HepG2 (cell line): ENCODE results near the gene CDK12. TPM values are rescaled to one million over a fixed set of nuclear protein-coding genes. Genes with fewer than 3 reads are reported as not detected.

Experiments used
- ATAC-seq: fragments of 200-7000 bp; cut with Tn5 transposase; 3 replicates; pipeline ENCODE4 v1.9.1; 2020; ENCODE audit warnings: mild to moderate bottlenecking, moderate library complexity
- BruUV-seq: library from RNA; stranded (reverse); fragments of 400-500 nt; replicated peaks from 2 replicates; lab custom pipeline; 2021; lab: Mats Ljungman, UMichigan
- CTCF ChIA-PET: fragments of 300-600 bp; formaldehyde crosslinking; extraction: SDS; loops from one replicate; lab custom pipeline; 2021; ENCODE audit warnings: low total read pairs, inconsistent platforms, low intra/inter-chr PET ratio; lab: Yijun Ruan, JAX
- POLR2A ChIA-PET: fragments of 350-600 bp; sonication (Branson Sonifier 250); formaldehyde crosslinking; loops from one replicate; lab custom pipeline; 2020; ENCODE audit warnings: antibody characterized with exemption, inconsistent platforms; lab: Yijun Ruan, JAX
- DNase-seq: peaks from one replicate; pipeline ENCODE4 v3.0.0-alpha.2; 2015; ENCODE audit warnings: low spot score
- FAIRE-seq: peaks from 3 replicates; lab custom pipeline; 2011; peaks lifted over from hg19 to GRCh38; lab: Jason Lieb, UNC
- H2AFZ ChIP-seq: one replicate; pipeline ENCODE4 v1.6.1; 2011; ENCODE audit warnings: low read length, inconsistent platforms
- H3K27ac ChIP-seq: fragments of 300-600 bp; 3 replicates; pipeline ENCODE4 v1.8.0; 2011; ENCODE audit warnings: mixed run types, mild to moderate bottlenecking, mixed read lengths, low read length, inconsistent platforms; ENCODE audit not compliant: insufficient read depth; ENCODE audit errors: extremely low read length
- H3K27me3 ChIP-seq, 2 experiments: fragments of 200-600 bp in 1 of 2; 2 replicates in 1 of 2; 3 replicates in 1 of 2; pipeline versions ENCODE4 v1.6.0 to v1.8.0; 2011; ENCODE audit warnings: low read length in 2 of 2, mild to moderate bottlenecking in 2 of 2, moderate library complexity in 2 of 2, inconsistent platforms in 1 of 2; ENCODE audit not compliant: insufficient read depth in 2 of 2, control insufficient read depth in 1 of 2
- H3K36me3 ChIP-seq, 2 experiments: fragments of 200-600 bp in 1 of 2; replicated peaks in 1 of 2; 2 replicates in 1 of 2; 3 replicates in 1 of 2; pipeline versions ENCODE4 v1.5.1 to v1.8.0; 2011; ENCODE audit warnings: low read length in 2 of 2, inconsistent platforms in 1 of 2; ENCODE audit not compliant: insufficient read depth in 2 of 2, control insufficient read depth in 1 of 2
- H3K4me1 ChIP-seq: 2 replicates; pipeline ENCODE4 v1.5.1; 2012; ENCODE audit warnings: low read length, inconsistent platforms; ENCODE audit not compliant: insufficient read depth
- H3K4me2 ChIP-seq: 2 replicates; pipeline ENCODE4 v1.6.0; 2011; ENCODE audit warnings: low read depth, low read length, inconsistent platforms
- H3K4me3 ChIP-seq, 3 experiments: fragments of 200-600 bp in 1 of 3; sonication (generic), shearing (Covaris generic) in 1 of 3; replicated peaks in 1 of 3; 2 replicates each; pipeline ENCODE4 v1.5.1; 2011 to 2016; ENCODE audit warnings: low read length in 3 of 3, inconsistent platforms in 2 of 3, low read depth in 2 of 3, mild to moderate bottlenecking in 2 of 3, control low read depth in 1 of 3, mixed read lengths in 1 of 3; ENCODE audit not compliant: insufficient read depth in 1 of 3
- H3K79me2 ChIP-seq: one replicate; pipeline ENCODE4 v1.6.1; 2011; ENCODE audit warnings: low read length, inconsistent platforms; ENCODE audit not compliant: insufficient read depth
- H3K9ac ChIP-seq: 2 replicates; pipeline ENCODE4 v1.6.0; 2011; ENCODE audit warnings: mild to moderate bottlenecking, low read depth, low read length, inconsistent platforms; ENCODE audit not compliant: insufficient read depth
- H3K9me3 ChIP-seq: 2 replicates; pipeline ENCODE4 v1.5.1; 2012; ENCODE audit warnings: mild to moderate bottlenecking, low read length
- H4K20me1 ChIP-seq: 2 replicates; pipeline ENCODE4 v1.6.0; 2011; ENCODE audit warnings: inconsistent platforms, mild to moderate bottlenecking, low read length, moderate library complexity; ENCODE audit not compliant: insufficient read depth
- ATF3 ChIP-seq: sonication (generic); formaldehyde crosslinking; IDR thresholded peaks from 2 replicates; pipeline ENCODE4 v1.4.0; 2020; ENCODE audit warnings: missing genetic modification reagents
- CREM ChIP-seq, 2 experiments: sonication (generic) in 1 of 2; formaldehyde crosslinking in 1 of 2; IDR thresholded peaks; 2 replicates each; pipeline versions ENCODE4 v1.4.0 to v1.6.1; 2016 to 2020; ENCODE audit warnings: antibody characterized with exemption in 1 of 2, mild to moderate bottlenecking in 1 of 2, missing genetic modification reagents in 1 of 2
- CSRNP1 ChIP-seq: sonication (generic); formaldehyde crosslinking; IDR thresholded peaks from 2 replicates; pipeline ENCODE4 v1.8.1; 2023; ENCODE audit warnings: mild to moderate bottlenecking, missing genetic modification reagents
- ESRRA ChIP-seq: sonication (generic); formaldehyde crosslinking; IDR thresholded peaks from 2 replicates; pipeline ENCODE4 v1.5.1; 2020; ENCODE audit warnings: mild to moderate bottlenecking, low read depth, missing genetic modification reagents
- ISX ChIP-seq: sonication (generic); formaldehyde crosslinking; conservative IDR thresholded peaks from 2 replicates; pipeline ENCODE4 v1.5.0; 2020; ENCODE audit warnings: missing genetic modification reagents
- KLF15 ChIP-seq: sonication (generic); formaldehyde crosslinking; IDR thresholded peaks from 2 replicates; pipeline ENCODE4 v1.8.1; 2023; ENCODE audit warnings: borderline replicate concordance, mild to moderate bottlenecking, inconsistent platforms, missing genetic modification reagents, mixed read lengths
- MAX ChIP-seq: IDR thresholded peaks from 2 replicates; pipeline ENCODE4 v1.6.1; 2012; ENCODE audit warnings: inconsistent platforms
- ONECUT2 ChIP-seq: sonication (generic); formaldehyde crosslinking; IDR thresholded peaks from 2 replicates; pipeline ENCODE4 v1.4.0; 2020; ENCODE audit warnings: missing genetic modification reagents
- POLR2AphosphoS2 ChIP-seq: IDR thresholded peaks from 2 replicates; pipeline ENCODE4 v1.6.1; 2011; ENCODE audit warnings: low read depth, low read length, improper control_type of control experiment
- POLR2G ChIP-seq: fragments of 200-400 bp; formaldehyde crosslinking; IDR thresholded peaks from 2 replicates; pipeline ENCODE4 v1.6.1; 2018; ENCODE audit warnings: mild to moderate bottlenecking, low read depth, low read length, moderate library complexity
- RBM22 ChIP-seq: fragments of 200-400 bp; formaldehyde crosslinking; optimal IDR thresholded peaks from 2 replicates; pipeline ENCODE3; 2017; ENCODE audit warnings: mild to moderate bottlenecking, low read length, moderate library complexity
- SIN3B ChIP-seq: fragments of 150-350 bp; IDR thresholded peaks from 2 replicates; pipeline ENCODE4 v1.6.1; 2014; ENCODE audit warnings: low read length
- SKIL ChIP-seq: sonication (generic); formaldehyde crosslinking; IDR thresholded peaks from 2 replicates; pipeline ENCODE4 v1.8.0; 2022; ENCODE audit warnings: missing genetic modification reagents, mild to moderate bottlenecking, moderate library complexity, borderline replicate concordance
- SP4 ChIP-seq: sonication (generic); formaldehyde crosslinking; IDR thresholded peaks from 2 replicates; pipeline ENCODE4 v1.8.1; 2023; ENCODE audit warnings: mild to moderate bottlenecking, missing genetic modification reagents
- ZNF180 ChIP-seq: sonication (generic); formaldehyde crosslinking; IDR thresholded peaks from 2 replicates; pipeline ENCODE4 v1.4.0; 2020; ENCODE audit warnings: low read depth, missing genetic modification reagents, borderline replicate concordance
- WGBS: methylation state at CpG from one replicate; pipeline ENCODE4 v1.1.6; 2017; ENCODE audit warnings: low lambda C conversion rate; 5-methylcytosine and 5-hydroxymethylcytosine counted together
- in situ Hi-C: cut with HindIII; loops from 2 replicates; pipeline ENCODE4 v1.10.0; 2017; ENCODE audit warnings: low pct_unique_long_range_greater_than_20kb; ENCODE audit not compliant: extremely low pct_ligation_motif_present
- intact Hi-C: fragments of 100-400 bp; cut with micrococcal nuclease; formaldehyde crosslinking; loops from one replicate; pipeline ENCODE4 v1.10.0; 2022; ENCODE audit not compliant: unreplicated experiment
- polyA plus RNA-seq, 8 experiments: library from polyadenylated mRNA; depleted of rRNA in 3 of 8; stranded (reverse) in 7 of 8; unstranded in 1 of 8; fragments of >200 nt; fragmentation: Illumina TruSeq in 4 of 8; extraction: Trizol in 4 of 8; gene quantifications; 2 replicates each; pipeline versions ENCODE4 v1.2.1 to v1.2.3, GENCODE V29; 2011 to 2016; ENCODE audit warnings: low read depth in 4 of 8, missing spikeins in 1 of 8, mixed read lengths in 1 of 8; ENCODE audit not compliant: insufficient read depth in 1 of 8
- total RNA-seq, 5 experiments: library from RNA; depleted of rRNA; stranded (reverse); fragments of >200 nt; fragmentation: Illumina TruSeq; extraction: Trizol; gene quantifications; 2 replicates each; pipeline ENCODE4 v1.2.3, GENCODE V29; 2016; ENCODE audit warnings: low read depth in 1 of 5

CDK12 gene
- total and polyA plus RNA-seq, 2 of the 13 experiments (the other 11 are each of a cell fraction or from before 2014, with no cell fraction given) = 24.0 to 88.6 TPM

- BruUV-seq = no TSS peak
- POLR2A ChIA-PET = no interaction called here
- DNase-seq (no peak), FAIRE-seq (no peak), ATAC-seq (no peak)
- Histone ChIP-seq H2AFZ (no peak overlapping the region), H3K4me2 (no peak overlapping the region), H3K27ac (no peak overlapping the region), H3K36me3 (peaks cover 9 to 28% of the 10 kb centered on the region in 2 experiments), H4K20me1 (no peaks in the 10 kb centered on the region), H3K4me1 (no peaks in the 10 kb centered on the region), H3K4me3 (no peak overlapping the region), H3K27me3 (no peaks in the 10 kb centered on the region), H3K9ac (no peak overlapping the region), H3K9me3 (no peaks in the 10 kb centered on the region), H3K79me2 (no peaks in the 10 kb centered on the region)
- in situ Hi-C loops (no loop called here), intact Hi-C loops (no loop called here)
- CTCF ChIA-PET = no interaction called here
- WGBS = 96% methylated on average over 3 of the region's 3 CpGs
- 0 out of 2 replicates have a peak, but pooled peaks have one; percentile 22 for TF ChIP-seq POLR2AphosphoS2
- no peak for TF ChIP-seq KLF15 (CRISPR knock-in tag)
- peak; percentile 91 for TF ChIP-seq RBM22
- peak; percentile 51; the same call in 1 of the 2 replicates for TF ChIP-seq POLR2G
Observed at GRCh38 chr17:39534768-39535405, 73.6 kb downstream of the CDK12 start.

- Histone ChIP-seq H3K4me2 (no peak overlapping the region), H3K79me2 (no peaks in the 10 kb centered on the region), H3K27ac (no peak overlapping the region), H3K9me3 (no peaks in the 10 kb centered on the region), H3K4me1 (no peaks in the 10 kb centered on the region)
- CTCF ChIA-PET = no interaction called here
- BruUV-seq = no TSS peak
- TF ChIP-seq ISX (CRISPR knock-in tag) (no peak), SP4 (CRISPR knock-in tag) (no peak), ONECUT2 (CRISPR knock-in tag) (no peak), MAX (no peak), CSRNP1 (no peak), ESRRA (CRISPR knock-in tag) (no peak), SIN3B (no peak), ZNF180 (CRISPR knock-in tag) (no peak), CREM (IDR thresholded peaks at IDR 0.05) (no peak), CREM (CRISPR knock-in tag; IDR thresholded peaks at IDR 0.05) (no peak), SKIL (CRISPR knock-in tag) (no peak), ATF3 (CRISPR knock-in tag) (no peak)
- TF ChIP-seq, all 625 proteins: peak for 0
- no peak; the same call in 2 of the 3 replicates for ATAC-seq
- H2AFZ ChIP-seq = no peak overlapping the region
- no peak for FAIRE-seq
- H3K9ac ChIP-seq = no peak overlapping the region
- no peak for DNase-seq
- H3K27me3 ChIP-seq = no peaks in the 10 kb centered on the region
- no peaks in the 10 kb centered on the region for H4K20me1 ChIP-seq
- POLR2A ChIA-PET = no interaction called here
- H3K36me3 ChIP-seq = peaks cover 0 to 12% of the 10 kb centered on the region in 2 experiments; a peak in 2 of 5 replicates
- H3K4me3 ChIP-seq = no peak overlapping the region
- intact Hi-C loops = no loop called here
- in situ Hi-C loops = no loop called here
Observed at GRCh38 chr17:39536468-39536867, 75.2 kb downstream of the CDK12 start.
